GM21529 (cell line): ENCODE results near the gene ADAMTS2.

Source experiments
- ATAC-seq: cut with Tn5 transposase; IDR thresholded peaks from one replicate; pipeline ENCODE4 v1.9.1; 2021; ENCODE audit not compliant: unreplicated experiment

The ADAMTS2 gene

DNA sequence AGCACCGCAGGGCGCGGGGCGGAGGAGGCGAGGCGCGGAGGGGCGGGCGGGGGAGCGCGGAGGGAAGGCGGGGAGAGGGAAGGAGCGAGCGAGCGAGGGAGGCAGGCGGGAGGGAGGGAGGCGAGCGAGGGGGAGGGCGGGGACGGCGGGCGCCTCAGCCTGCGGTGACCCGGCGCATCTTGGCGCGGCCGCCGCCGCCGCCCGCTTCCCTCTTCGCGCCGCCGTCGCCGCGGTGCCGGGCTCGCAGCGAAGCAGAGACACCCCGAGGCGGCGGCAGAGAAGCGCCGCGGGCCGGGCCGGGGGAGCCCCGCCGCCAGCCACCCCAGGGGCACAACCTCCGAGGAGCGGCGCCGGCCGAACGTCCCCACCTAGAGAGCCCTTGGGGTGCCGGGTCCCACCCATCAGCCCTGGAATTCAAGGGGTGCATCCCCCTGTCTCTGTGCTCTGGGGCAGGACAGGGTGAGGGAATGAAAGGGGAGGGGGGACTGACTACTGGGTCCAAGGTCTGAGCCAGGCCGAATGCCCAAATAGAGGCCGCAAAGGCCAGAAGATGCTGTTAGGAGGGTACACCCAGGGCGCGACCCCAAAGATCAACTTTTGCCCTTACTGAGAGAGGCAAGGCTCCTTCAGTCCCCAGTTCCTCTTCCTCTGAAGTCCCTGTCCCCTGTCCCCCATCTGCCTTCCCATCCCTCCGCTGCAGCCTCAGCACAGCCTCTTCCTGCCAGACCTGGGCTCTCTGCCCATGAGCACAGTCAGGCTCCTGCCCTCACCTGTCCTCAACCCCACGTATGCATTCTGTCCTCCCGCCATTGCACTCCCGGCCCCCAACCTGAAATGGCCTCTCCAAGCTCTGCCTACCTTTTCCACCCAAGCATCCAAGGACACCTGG, at the start of gene ADAMTS2:
Gene ADAMTS2 (minus strand): TSS at position 29 of the 889 bp plus-strand sequence. CDS start 133 bp downstream, outside the sequence.
- no peak for ATAC-seq

DNA sequence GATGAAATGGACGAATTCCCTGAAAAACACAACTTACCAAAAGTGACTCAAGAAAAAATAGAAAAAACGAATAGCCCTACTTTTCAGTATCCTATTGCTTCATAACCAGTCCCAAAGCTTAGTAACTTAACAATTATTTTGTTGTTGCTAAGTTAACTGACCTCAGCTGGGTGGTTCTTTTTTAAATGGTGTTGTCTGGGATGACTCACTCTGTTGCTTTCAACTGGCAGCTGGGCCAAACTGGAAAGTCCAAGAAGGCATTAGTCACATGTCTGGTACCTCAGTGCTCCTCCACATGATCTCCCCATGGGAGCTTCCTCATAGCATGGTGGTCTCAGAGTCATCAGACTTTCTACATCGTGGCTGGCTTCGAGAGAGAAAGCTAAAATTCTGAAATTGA, 47.8 kb upstream of the ADAMTS2 start:
- ATAC-seq = no peak

DNA sequence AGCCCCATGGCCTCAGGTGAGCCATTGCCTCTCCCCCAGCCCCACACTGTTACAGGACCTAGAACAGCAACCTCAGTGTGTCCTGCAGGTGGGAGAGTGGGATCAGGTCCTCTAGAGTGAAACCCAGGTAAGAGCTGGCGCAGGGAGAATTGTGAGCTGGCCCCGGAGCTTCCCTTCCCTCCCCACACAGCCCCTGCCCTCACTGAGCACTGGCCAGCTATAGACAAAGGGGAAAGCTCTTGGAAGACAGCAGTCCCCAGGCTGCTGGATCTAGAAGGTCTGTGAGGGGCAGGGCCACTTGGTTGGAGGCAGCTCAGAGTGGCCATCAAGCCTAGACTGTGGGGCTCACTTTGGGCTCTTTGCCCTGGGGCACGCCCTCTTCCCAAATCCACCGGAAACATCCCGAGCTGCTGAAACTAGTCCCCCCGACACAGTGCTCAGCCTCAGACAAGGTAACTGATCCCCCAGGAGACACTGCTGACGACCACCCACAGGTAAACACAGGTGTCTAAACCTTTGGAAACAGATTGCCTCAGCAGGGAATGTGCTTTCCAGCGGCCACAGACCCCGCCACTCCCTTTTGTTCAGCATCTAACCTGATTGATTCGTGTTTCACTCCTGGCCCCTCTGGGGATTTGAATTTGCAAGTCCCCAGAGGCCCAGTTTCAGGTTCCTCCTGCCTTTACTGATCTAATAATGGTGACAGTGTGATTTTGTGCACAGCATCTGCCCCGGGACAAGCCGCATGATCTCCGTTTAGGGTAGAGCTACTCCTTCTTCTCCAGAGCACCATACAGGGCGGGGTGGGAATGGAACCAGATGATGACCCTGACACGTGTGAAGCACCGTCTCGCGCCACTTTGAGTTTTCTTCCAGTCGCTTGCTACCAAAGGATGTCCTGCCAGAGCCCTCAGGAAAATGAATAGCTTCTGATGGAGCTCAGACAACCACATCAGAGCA, 42.2 kb upstream of the ADAMTS2 start:
- no peak for ATAC-seq

DNA sequence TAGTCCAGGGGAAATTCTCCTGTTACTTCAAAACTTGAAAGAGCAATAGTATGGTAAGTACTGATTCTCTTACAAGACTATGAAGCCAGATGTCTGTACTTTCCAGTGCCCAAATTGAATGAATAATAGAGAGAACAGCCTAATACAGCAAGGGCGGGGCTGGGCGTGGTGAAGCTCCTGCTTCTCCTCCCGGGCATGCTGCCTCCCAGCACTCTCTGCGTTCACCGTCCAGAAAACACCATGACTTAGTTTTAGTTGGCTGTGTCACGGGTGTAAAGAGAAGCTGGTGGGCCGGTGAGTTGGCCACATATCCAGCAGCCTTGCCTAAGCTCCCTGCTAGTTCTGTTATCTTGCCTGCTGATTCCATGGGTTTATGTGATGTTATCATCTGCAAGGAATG, 40.7 kb upstream of the ADAMTS2 start:
- no peak for ATAC-seq

DNA sequence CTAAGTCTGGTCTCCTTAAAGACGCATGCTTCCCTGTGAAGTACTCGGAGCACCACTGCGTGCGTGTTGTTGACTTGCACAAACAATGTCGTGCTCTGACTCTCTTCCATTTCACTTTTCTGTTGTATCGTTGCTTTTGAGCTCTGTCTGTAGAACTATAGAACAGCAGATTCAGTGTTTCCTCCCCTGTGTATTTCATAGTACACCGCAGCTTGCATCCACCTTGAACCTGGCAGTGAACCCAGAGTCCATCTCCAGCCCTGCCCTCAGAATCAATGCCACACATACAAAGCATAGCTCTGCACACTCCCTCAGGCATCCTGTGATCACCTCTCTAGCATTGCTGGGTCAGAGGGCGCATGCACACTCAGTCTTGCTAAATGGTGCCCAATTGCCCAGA, 37.2 kb upstream of the ADAMTS2 start:
- no peak for ATAC-seq

DNA sequence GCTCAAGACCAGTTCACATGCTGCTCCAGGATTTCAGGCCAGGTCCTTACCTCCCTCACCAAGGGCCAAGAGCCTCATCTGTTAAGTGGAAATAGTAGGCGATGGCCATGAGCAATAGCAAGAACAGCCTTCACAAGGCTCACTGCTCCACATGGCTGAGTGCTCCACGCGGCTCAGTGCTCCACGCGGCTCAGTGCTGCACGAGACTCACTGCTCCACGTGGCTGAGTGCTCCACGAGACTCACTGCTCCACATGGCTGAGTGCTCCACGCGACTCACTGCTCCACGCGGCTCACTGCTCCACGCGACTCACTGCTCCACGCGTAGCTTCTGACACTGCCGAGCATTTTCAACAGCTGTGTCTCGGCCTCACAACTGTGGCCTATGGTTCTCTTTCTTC, 36.4 kb upstream of the ADAMTS2 start:
- ATAC-seq = no peak

DNA sequence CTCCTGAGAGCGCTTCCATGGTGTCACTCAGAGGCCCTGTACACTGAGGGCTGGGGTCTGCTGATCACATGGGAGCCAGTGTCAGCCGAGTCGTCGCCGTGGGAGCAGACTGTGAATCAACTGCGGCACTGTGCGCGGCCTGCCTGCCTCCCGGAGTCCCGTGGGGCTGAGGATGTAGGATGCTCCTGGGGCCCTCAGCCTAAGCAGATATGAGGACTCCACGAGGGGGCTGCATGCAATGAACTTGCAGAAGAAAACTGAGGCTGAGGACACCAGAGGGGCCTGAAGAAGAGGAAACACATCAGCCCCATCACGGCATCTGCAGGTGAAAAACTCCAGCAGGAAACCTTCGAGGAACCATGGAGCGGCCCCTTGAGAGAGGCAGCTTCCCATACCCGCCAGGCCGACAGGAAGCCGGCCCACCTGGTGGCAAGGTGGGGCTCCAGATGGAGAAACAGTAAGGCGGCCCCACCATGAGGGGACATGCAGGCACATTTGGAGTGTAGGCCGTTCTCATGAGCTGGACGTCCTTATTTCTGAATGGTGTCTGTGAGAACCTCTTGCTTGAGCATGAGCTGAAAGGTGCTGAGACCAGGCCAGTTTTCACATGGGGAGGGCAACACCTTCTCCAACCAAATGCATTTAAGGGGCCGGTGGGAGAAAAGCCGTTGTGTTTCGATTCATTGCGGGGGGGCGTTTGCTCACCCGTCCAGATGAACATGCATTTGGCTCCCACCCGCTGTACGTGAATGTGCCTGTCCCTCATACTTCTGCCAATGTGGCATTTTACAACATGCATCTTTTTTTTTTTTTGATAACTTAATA, 35.2 kb upstream of the ADAMTS2 start:
- no peak for ATAC-seq

DNA sequence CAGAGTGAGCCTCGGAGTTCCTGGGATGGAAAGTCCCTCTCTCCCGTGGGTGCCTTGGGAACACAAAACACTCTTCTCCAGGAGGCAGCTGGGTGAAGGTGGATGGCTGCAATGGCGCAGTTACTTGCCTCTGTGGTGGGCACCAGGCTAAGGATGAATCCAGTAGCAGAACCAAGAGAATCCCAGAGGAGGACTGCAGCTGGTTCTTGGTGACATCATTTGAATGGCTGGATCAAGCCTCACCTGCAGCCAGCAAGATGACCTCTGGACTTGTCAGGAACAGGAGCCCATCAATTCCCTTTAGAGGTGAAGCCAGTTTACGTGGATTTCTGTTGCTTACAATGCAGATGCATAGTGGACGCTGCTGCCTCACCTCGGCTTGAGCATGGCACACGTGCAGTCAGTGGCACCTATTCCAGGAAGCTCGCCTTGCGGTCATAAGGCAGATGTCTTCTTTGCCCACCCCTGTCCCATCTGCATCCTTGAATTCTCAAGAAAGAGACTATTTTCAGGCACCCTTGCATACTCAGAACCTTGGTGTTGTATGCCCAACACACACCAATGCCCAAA, 34.1 kb upstream of the ADAMTS2 start:
- no peak for ATAC-seq

DNA sequence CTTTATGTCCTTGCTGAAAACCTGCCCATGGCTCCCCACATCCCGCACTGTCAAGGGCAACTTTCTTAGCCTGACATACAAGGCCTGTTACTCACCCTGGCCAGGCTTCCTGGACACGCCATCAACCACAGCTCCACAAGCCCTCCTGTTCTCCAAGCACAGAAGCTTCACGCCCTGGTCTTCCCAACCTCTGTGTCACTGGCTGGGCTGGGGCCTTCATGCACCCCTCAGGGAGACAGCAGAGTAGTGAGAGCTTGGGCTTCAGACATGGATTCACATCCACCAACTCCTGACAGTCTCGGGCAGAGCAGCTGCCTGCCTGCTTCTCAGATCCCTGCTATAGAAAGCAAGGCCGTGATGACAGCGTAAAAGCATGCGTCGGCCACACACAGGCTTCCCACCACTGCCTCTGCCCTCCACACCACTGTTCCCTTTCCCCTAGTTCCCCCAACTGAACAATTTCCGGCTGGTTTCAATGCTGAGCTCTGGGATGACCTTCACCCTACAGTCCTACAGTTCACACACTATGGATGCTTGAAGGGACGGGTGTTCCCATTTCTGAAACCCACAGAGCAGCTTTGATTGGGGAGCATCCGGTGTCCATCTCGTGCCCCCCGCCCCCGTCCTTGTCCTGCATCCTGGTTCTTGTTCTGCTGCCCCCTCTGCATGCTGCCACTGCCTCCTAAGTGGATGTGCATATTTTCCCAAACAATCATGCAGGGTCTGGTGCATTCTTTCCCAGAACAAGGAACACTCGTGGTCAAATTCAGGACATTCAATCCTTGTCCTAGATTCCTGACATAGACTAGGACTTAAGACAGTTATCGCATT, 33.4 kb upstream of the ADAMTS2 start:
- no peak for ATAC-seq

DNA sequence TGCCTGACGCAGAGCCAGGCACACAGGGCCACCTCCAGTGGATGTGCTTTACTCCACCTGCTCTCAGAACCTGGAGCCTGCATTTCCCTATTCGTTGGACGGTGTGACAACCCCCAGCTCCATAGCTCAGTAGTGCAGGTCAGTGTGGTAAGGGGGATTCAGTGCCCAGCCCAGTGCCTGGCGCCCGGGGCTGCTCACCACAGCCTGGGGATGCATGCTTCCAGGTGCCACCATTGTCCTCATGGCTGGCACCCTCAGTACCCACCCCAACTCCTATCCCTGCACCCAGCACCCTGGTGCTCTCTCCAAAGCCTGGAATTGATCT, 32.8 kb upstream of the ADAMTS2 start:
- ATAC-seq = no peak

DNA sequence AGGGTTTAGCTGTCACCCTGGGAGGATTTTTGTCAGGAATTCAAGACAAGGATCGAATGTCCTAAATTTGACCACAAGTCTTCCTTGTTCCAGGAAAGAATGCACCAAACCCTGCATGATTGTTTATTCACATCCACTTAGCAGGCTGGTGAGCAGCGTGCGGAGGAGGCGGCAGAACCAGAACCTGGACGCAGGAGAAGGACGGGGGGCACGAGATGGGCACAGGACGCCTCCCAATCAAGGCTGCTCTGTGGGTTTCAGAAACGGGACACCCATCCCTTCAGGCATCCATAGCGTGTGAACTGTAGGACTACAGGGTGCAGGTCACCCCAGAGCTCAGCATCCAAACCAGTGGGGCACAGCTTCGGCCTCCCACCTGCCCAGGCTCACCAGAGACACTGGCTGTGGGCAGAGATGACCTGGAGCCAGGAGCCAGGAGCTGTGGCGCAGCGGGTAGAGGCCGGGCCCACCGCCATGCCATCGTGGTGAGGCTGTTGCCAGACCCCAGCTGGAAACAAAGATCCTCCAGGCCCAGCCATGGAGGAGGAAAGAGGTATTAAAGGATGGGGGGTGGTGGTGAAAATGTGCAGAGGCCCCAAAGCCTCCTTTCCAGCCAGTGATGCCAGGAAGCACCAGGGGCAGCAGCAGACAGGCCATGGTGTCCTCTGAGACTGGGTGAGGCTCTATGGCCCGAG, 32.3 kb upstream of the ADAMTS2 start:
- no peak for ATAC-seq

DNA sequence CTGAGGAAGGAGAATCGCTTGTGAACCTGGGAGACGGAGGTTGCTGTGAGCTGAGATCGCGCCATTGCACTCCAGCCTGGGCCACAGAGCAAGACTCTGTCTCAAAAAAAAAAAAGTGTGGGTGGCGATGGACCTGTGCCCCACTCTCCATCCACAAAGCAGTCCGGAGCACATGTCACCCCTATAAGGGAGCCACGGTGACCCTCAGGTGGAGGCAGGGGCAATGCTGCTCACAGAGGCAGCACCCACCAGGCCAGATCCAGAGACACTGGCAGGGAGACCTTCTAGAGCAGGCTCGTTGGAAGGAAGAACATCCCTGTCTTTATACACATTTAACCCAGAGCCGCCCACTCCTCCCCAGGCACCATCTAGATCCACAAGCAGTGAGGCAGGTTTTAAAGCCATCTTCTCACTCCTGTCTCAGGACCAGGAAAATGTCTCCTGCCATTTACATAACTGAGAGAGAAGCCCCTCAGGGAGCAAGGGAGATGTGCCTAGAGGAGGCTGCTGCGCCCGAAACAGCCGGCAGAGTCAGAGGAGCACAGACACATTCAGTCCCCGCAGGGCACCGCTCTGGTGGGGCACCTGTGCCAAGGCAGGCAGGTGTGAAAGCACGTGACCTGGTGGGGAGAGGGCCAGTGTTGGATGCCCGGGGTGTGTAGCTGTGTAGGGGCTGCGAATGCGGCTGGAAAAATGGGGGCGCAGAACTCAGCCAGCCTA, 31.6 kb upstream of the ADAMTS2 start:
- no peak for ATAC-seq

DNA sequence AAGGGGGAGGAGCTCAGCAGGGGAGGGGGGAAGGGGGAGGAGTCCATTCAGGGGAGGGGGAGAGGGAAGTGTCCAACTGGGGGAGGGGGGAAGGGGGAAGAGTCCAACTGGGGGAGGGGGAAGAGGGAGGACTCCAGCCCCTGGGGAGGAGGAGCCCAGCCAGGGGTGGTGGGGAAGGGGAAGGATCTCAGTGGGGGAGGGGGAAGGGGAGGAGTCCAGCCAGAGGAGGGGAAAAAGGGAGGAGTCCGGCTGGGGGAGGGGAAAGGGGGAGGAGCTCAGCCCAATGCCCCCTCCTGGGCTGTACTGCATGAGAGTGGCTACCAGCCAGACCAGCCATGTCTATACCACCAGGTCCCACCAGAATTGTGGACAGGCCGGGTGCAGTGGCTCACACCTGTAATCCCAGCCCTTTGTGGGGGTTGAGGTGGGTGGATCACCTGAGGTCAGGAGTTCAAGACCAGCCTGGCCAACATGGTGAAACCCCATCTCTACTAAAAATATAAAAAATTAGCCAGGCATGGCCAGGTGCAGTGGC, 30.6 kb upstream of the ADAMTS2 start:
- ATAC-seq = no peak

DNA sequence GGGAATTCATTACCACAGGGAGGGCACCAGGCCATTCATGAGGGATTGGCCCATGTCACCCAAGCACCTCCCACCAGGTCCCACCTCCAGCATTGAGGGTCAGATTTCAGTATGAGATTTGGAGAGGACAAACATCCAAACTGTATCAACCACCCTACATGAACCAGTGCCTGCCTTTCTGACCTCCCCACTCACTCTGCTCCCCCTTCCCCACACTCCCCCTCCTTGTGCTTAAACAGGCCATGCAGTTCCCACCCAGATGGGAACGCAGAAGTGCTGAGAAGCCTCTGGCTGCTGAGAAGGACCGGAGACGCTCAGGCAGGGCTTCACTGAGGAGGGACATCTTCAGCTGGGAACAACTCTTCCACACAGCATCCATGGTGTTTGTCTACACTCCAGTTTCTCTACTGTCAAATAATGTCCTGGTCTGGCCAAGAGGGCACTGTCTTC, 30.0 kb upstream of the ADAMTS2 start:
- ATAC-seq = no peak

DNA sequence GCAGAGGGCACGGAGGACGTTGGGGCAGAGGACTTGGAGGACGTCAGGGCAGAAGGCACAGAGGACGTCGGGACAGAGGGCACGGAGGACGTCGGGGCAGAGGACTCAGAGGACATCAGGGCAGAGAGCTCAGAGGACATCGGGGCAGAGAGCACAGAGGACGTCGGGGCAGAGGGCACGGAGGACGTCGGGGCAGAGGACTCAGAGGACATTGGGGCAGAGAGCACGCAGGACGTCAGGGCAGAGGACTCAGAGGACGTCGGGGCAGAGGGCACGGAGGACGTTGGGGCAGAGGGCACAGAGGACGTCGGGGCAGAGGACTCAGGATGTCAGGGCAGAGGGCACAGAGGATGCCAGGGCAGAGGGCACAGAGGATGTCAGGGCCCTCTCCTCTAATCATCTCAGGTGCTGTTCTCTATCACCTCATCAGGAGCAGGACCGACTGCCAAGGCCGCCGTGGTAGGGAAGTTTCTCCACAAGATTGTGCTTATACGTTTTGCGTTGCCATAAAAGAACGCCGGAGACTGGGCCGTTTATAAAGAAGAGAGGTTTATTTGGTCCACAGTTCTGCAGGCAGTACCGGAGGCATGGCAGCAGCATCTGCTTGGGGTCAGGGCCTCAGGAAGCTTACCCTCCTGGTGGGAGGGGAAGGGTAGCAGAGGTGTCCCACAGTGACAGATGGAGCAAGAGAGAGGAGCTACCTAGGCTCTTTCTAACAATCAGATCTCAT, 29.4 kb upstream of the ADAMTS2 start:
- no peak for ATAC-seq

DNA sequence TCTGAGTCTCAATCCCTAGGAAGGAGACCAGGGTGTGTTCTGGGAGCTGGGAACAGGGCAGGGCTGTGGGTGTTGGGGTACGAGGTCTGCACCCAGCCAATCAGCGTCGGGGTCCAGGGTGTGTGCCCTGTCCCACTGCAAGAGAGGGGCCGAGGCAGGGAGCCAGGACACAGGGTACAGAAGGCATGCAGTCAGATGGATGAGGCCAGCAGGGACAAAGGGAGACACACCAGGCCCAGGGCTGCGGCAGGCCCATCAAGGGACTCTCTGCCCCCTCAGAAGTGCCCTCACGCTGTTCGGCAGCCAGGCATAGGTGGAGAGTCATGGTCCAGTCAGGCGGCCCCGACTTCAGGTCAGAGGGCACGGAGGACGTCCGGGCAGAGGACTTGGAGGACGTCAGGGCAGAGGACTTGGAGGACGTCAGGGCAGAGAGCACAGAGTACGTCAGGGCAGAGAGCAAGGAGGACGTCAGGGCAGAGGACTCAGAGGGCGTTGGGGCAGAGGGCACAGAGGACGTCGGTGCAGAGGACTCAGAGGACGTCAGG, 28.8 kb upstream of the ADAMTS2 start:
- no peak for ATAC-seq
